ENCODE measurements around the gene TEKT1. TPM values are rescaled to one million over a fixed set of nuclear protein-coding genes. Genes with fewer than 3 reads are reported as not detected.

TEKT1 gene
- total RNA-seq, 2 experiments from 2014 or later, result not detected

GRCh38 chr17:6799738-6800137 is 31.8 kb downstream of the TEKT1 start:
- Histone ChIP-seq H3K4me3 (ENCODE audit: low read length) (no peak overlapping the region), H3K27me3 (ENCODE audit: control insufficient read depth in 1 of 2, insufficient read depth in 2 of 2, low read length in 2 of 2) (no peaks in the 10 kb centered on the region), H3K4me1 (ENCODE audit: insufficient read depth, low read length) (no peaks in the 10 kb centered on the region), H3K27ac (ENCODE audit: low read depth in 1 of 2, low read length in 2 of 2) (no peak overlapping the region), H3K36me3 (ENCODE audit: insufficient read depth, low read length) (no peaks in the 10 kb centered on the region), H3K9me3 (ENCODE audit: control insufficient read depth in 1 of 2, insufficient read depth in 1 of 2, low read length in 2 of 2) (no peaks in the 10 kb centered on the region)
- no peaks in the 10 kb centered on the region for H3K9me3 Mint-ChIP-seq
- no peaks in the 10 kb centered on the region for H3K4me1 Mint-ChIP-seq (ENCODE audit: low read depth)
- CTCF ChIA-PET, result no interaction called here
- ATAC-seq (ENCODE audit: poor library complexity) (no peak), DNase-seq (no peak)
- H3K4me3 Mint-ChIP-seq, result no peak overlapping the region
- POLR2A ChIA-PET, result no interaction called here
- H3K27ac Mint-ChIP-seq, result no peak overlapping the region
- intact Hi-C loops (cut with DNase I, micrococcal nuclease), result loop anchor here in 1 of 2 experiments (2.0 kb wide), 2 partner anchors 133 to 327 kb away; no protein-coding TSS in a partner anchor
- TF ChIP-seq CTCF (IDR thresholded peaks at IDR 0.05), result no peak
- H3K36me3 Mint-ChIP-seq (ENCODE audit: low read depth), result no peaks in the 10 kb centered on the region
- no peaks in the 10 kb centered on the region for H3K27me3 Mint-ChIP-seq

- no peak overlapping the region for H3K27ac Mint-ChIP-seq
- no peaks in the 10 kb centered on the region for H3K4me1 ChIP-seq (ENCODE audit: insufficient read depth, low read length)
- DNase-seq, result no peak
- H3K4me3 ChIP-seq (ENCODE audit: low read length), result no peak overlapping the region
- no peaks in the 10 kb centered on the region for H3K36me3 ChIP-seq (ENCODE audit: insufficient read depth, low read length)
- no peaks in the 10 kb centered on the region for H3K4me1 Mint-ChIP-seq (ENCODE audit: low read depth)
- no peak for TF ChIP-seq CTCF (IDR thresholded peaks at IDR 0.05)
- no peaks in the 10 kb centered on the region for H3K36me3 Mint-ChIP-seq (ENCODE audit: low read depth)
- H3K27ac ChIP-seq (ENCODE audit: low read depth in 1 of 2, low read length in 2 of 2), result no peak overlapping the region
- no peak overlapping the region for H3K4me3 Mint-ChIP-seq
- no peaks in the 10 kb centered on the region for H3K27me3 ChIP-seq (ENCODE audit: control insufficient read depth in 1 of 2, insufficient read depth in 2 of 2, low read length in 2 of 2)
- POLR2A ChIA-PET, result no interaction called here
- CTCF ChIA-PET, result no interaction called here
- intact Hi-C loops (cut with DNase I, micrococcal nuclease), result no loop called here
- no peaks in the 10 kb centered on the region for H3K9me3 Mint-ChIP-seq
- H3K27me3 Mint-ChIP-seq, result peaks cover 5% of the 10 kb centered on the region
- no peak for ATAC-seq (ENCODE audit: poor library complexity)
- H3K9me3 ChIP-seq (ENCODE audit: control insufficient read depth in 1 of 2, insufficient read depth in 1 of 2, low read length in 2 of 2), result no peaks in the 10 kb centered on the region
Observed at GRCh38 chr17:6797718-6798351, 33.7 kb downstream of the TEKT1 start.

GRCh38 chr17:6796887-6797490 is 34.5 kb downstream of the TEKT1 start:
- Mint-ChIP-seq H3K4me3 (no peak overlapping the region), H3K36me3 (ENCODE audit: low read depth) (no peaks in the 10 kb centered on the region), H3K9me3 (no peaks in the 10 kb centered on the region), H3K27ac (no peak overlapping the region), H3K4me1 (ENCODE audit: low read depth) (no peaks in the 10 kb centered on the region), H3K27me3 (peaks cover 14% of the 10 kb centered on the region)
- ChIA-PET CTCF (no interaction called here), POLR2A (no interaction called here)
- Histone ChIP-seq H3K4me1 (ENCODE audit: insufficient read depth, low read length) (no peaks in the 10 kb centered on the region), H3K27ac (ENCODE audit: low read depth in 1 of 2, low read length in 2 of 2) (no peak overlapping the region), H3K9me3 (ENCODE audit: control insufficient read depth in 1 of 2, insufficient read depth in 1 of 2, low read length in 2 of 2) (no peaks in the 10 kb centered on the region), H3K27me3 (ENCODE audit: control insufficient read depth in 1 of 2, insufficient read depth in 2 of 2, low read length in 2 of 2) (peaks cover 0 to 5% of the 10 kb centered on the region in 2 experiments), H3K4me3 (ENCODE audit: low read length) (no peak overlapping the region), H3K36me3 (ENCODE audit: insufficient read depth, low read length) (no peaks in the 10 kb centered on the region)
- ATAC-seq (ENCODE audit: poor library complexity) (no peak), DNase-seq (no peak)
- intact Hi-C loops (cut with DNase I, micrococcal nuclease), result no loop called here
- no peak for TF ChIP-seq CTCF (IDR thresholded peaks at IDR 0.05)
